HAP-1 (cell line): ENCODE data around the gene ERICH4.
"Not testable (repeated sequence)": the region's sequence is repeated elsewhere in the genome, so short reads cannot be mapped to it uniquely, and the experiment has no call there.

Source experiments
- DNase-seq, 2 experiments: peaks; one replicate each; pipeline ENCODE4 v3.0.0-alpha.2; 2016 to 2020; ENCODE audit warnings: low spot score in 2 of 2
- H3K27me3 ChIP-seq: fragments of 250-450 bp; sonication (Bioruptor Pico); 2 replicates; pipeline ENCODE4 v1.5.1; 2020; ENCODE audit warnings: low read depth, mild to moderate bottlenecking, moderate library complexity
- H3K36me3 ChIP-seq: fragments of 250-450 bp; sonication (Bioruptor Pico); replicated peaks from 2 replicates; pipeline ENCODE4 v1.5.1; 2020; ENCODE audit warnings: mild to moderate bottlenecking
- H3K4me1 ChIP-seq: fragments of 250-450 bp; sonication (Bioruptor Pico); 2 replicates; pipeline ENCODE4 v1.5.1; 2020; ENCODE audit warnings: mild to moderate bottlenecking
- H3K4me3 ChIP-seq: fragments of 250-450 bp; sonication (Bioruptor Pico); 2 replicates; pipeline ENCODE4 v1.5.1; 2020; ENCODE audit warnings: mild to moderate bottlenecking, moderate library complexity
- H3K9me3 ChIP-seq: fragments of 250-450 bp; sonication (Bioruptor Pico); 2 replicates; pipeline ENCODE4 v1.5.1; 2020; ENCODE audit warnings: mild to moderate bottlenecking, moderate library complexity
- in situ Hi-C: fragments of 300-500 bp; cut with MboI; formaldehyde crosslinking; loops from 3 replicates; pipeline ENCODE4 v1.14.3; 2020; ENCODE audit warnings: low sequenced_read_pairs, inconsistent platforms, mixed read lengths

Gene ERICH4

DNA sequence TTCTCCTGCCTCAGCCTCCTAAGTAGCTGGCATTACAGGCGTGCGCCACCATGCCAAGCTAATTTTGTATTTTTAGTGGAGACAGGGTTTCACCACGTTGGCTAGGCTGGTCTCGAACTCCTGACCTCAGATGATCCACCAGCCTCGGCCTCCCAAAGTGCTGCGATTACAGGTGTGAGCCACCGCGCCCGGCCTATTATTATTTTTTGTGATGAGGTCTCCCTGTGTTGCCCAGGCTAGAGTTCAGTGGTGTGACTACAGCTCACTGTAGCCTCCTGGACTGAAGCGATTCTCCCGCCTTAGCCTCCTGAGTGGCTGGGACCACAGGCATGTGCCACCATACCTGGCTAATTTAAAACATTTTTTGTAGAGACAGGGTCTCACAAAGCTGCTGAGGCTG, 7.6 kb upstream of the ERICH4 start:
- H3K4me3 ChIP-seq, H3K27me3 ChIP-seq, DNase-seq, in situ Hi-C loops, H3K4me1 ChIP-seq, H3K9me3 ChIP-seq: not testable (repeated sequence)
- H3K36me3 ChIP-seq = peaks cover 17% of the 10 kb centered on the region

DNA sequence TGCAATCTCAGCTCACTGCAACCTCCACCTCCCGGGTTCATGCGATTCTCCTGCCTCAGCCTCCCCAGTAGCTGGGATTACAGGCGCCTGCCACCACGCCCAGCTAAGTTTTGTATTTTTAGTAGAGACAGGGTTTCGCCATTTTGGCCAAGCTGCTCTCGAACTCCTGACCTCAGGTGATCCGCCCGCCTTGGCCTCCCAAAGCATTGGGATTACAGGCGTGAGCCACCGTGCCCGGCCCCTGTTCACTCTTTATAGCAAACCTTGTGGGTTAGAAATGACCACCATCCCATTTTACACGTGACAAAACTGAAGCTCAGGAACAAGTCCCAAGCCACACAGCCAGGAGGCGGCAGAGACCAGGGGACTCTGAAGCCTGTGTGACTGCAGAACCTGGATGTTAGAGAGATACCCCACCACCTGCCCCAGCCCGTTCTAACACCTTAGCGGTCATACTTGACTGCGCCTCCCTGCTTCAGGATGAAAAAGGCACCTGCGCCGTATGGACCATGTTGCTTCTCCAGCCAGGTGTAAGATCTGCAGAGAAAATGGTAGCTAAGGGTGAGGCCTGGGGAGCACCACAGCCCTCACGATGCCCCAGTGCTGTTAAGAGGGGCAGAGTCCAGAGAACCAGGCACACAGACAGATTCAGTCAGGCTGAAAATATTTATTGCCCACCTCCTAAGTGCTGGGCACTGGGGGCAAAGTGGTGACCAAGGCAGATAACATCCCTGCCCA, 6.9 kb upstream of the ERICH4 start:
- Histone ChIP-seq H3K27me3 (no peaks in the 10 kb centered on the region), H3K9me3 (no peaks in the 10 kb centered on the region), H3K4me1 (no peaks in the 10 kb centered on the region; the same call in 1 of the 2 replicates), H3K4me3 (no peak overlapping the region), H3K36me3 (peaks cover 14% of the 10 kb centered on the region)
- in situ Hi-C loops = no loop called here
- no peak for DNase-seq

DNA sequence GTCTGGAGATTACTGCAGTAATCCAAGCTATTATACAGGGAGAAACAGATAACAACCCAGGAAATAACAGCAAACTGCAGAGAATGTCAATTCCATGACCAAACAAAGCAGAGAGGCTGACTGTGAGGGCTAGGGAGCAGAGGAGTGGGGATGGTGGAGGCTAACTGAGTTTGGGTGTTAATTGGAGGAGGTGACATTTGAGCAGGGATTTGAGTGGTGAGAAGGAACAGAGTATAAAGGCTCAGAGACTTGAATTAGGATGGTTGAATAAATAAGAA, 6.3 kb upstream of the ERICH4 start:
- in situ Hi-C loops = no loop called here

DNA sequence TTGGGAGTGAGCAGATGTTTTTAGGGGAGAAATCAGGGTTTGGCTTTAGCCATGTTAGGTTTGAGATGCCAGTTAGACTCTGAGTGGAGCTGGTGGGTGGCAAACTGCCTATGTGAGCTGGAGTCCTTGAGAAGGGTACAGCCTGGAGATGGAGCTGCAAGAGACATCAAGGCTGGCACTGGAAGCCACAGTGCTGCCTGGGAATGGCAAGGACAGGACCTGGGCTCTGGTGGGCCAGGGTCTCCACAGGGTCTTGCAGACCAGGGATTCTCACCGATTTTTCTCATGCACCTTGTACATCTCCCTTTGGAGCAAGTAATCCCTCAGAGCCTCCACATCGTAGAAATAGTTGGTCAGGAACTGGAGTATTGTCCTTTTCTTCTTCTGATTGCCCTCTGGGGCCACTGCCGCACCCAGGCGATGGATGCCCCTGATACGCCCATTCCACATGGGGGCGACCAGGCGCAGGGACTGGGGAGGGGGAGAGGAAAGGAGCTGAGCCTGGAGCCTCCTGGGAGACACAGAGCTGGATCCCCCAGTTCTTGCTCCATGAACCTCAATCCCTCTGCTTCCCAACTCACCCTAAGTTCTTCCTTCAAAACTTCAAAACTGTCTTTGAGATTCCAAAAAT, 4.9 kb upstream of the ERICH4 start:
- H3K9me3 ChIP-seq = no peaks in the 10 kb centered on the region
- no peak overlapping the region for H3K4me3 ChIP-seq
- no peak for DNase-seq
- H3K27me3 ChIP-seq = no peaks in the 10 kb centered on the region
- peaks cover 1% of the 10 kb centered on the region for H3K36me3 ChIP-seq
- in situ Hi-C loops = no loop called here
- H3K4me1 ChIP-seq = no peaks in the 10 kb centered on the region; the same call in 1 of the 2 replicates

More for the DNA sequence above, 6.3 kb upstream of the ERICH4 start:
- Histone ChIP-seq H3K9me3 (no peaks in the 10 kb centered on the region), H3K4me3 (no peak overlapping the region), H3K27me3 (no peaks in the 10 kb centered on the region), H3K36me3 (peaks cover 11% of the 10 kb centered on the region), H3K4me1 (no peaks in the 10 kb centered on the region; the same call in 1 of the 2 replicates)
- no peak for DNase-seq

DNA sequence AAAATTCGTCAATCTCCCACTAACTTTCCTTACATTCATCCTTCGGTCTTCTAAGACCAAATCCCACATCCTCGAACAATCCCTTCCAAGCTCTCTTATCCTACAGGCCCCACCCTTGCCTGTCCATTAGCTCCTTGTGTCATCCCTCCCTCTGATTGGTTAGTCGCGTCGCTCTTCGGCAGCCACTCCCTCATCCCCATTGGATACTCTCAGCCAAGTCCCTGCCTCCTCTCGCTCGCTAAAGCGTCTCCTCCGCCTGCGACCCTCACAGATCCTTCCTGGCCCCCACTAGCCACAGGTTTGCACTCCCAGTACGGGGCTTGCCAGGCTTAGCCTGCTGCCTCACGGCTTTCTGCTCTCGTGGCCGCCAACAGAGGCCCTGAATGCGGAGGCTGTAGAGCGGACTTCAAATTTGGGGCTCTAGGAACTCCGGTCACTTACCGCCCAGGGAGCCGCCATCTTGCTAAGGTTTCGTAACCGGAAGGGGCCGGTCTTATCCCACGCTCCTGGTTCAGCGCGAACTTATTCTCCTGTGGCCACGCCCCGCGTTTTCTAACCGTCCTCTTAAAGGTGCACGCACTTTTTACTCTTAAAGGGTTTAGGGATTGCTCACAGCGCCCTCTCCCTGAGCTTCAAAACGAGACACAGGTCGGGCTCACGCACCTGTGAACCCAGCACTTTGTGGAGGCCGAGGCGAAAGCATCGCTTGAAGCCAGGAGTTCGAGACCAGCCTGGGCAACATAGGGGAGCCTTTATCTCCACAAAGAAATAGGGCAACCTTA, 3.3 kb upstream of the ERICH4 start, which contains the start of gene DMAC2:
Gene DMAC2, minus strand, starts transcription at position 472 of the 782 bp plus-strand sequence. Its CDS starts 13 bp downstream, at position 459.
- H3K4me3 ChIP-seq = peak within 1 kb of the TSS; percentile 94
- H3K27me3 ChIP-seq = no peaks in the 10 kb centered on the region
- no peaks in the 10 kb centered on the region; the same call in 1 of the 2 replicates for H3K4me1 ChIP-seq
- DNase-seq = peak; percentile 98
- in situ Hi-C loops = no loop called here
- no peaks in the 10 kb centered on the region; the same call in 1 of the 2 replicates for H3K36me3 ChIP-seq
- H3K9me3 ChIP-seq = no peaks in the 10 kb centered on the region

DNA sequence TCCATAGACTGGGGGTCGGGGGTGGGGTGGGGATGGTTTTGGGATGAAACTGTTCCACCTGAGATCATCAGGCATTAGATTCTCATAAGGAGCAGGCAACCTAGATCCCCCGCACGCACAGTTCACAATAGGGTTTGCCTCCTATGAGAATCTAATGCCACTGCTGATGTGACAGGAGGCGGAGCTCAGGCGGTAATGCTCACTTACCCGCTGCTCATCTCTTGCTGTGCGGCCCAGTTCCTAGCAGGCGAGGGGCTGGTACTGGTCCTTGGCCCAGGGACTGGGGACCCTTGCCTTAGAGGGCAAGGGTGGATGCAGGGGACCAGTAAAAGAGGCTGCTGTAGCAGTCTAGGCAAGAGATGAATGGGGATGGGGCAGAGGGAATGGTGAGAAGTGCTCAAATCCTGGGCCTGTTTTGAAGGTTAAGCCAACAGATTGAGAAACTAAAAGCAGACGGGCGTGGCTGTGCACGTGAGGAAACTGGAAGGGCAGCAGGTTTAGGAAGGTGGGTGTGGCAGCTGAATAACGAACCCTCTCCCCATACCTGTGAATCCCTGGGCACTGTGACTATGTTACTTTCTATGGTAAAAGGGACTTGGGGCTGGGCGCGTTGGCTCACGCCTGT, 1.5 kb upstream of the ERICH4 start:
- in situ Hi-C loops = no loop called here
- Histone ChIP-seq H3K4me3 (no peak overlapping the region), H3K36me3 (no peaks in the 10 kb centered on the region; the same call in 1 of the 2 replicates), H3K4me1 (no peaks in the 10 kb centered on the region; the same call in 1 of the 2 replicates), H3K9me3 (no peaks in the 10 kb centered on the region), H3K27me3 (no peaks in the 10 kb centered on the region)
- DNase-seq = no peak

DNA sequence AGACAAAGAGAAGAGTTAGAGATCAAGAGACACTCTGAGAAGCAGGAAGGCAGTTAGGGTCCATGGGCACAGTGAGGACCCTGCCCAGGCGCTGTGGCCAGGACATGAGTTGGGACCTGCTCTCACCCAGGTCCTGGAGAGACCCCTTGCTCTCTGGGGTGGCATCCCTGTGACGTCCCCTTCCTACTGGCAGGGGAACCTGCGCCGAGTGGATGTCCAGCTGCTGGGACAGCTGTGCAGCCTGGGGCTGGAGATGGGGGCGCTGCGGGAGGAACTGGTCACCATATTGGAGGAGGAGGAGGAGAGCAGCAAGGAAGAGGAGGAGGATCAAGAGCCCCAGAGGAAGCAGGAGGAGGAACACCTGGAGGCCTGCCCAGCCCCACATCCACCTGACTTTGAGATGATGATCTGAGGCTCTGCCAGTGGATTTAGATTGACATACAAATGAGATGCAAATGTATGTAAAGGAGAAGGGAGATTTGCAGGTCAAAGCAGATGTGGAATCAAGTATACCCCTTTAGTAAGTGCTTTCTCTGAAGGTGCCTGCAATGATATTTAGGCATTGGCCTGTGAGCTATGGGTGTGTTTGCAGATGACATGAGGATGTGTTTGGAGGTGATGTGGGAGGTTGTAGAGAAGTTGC, 978 bp downstream of the ERICH4 start:
- H3K9me3 ChIP-seq = no peaks in the 10 kb centered on the region
- no peaks in the 10 kb centered on the region; the same call in 1 of the 2 replicates for H3K4me1 ChIP-seq
- DNase-seq = no peak
- H3K4me3 ChIP-seq = no peak overlapping the region
- in situ Hi-C loops = no loop called here
- H3K27me3 ChIP-seq = peaks cover 3% of the 10 kb centered on the region; the same call in 1 of the 2 replicates
- no peaks in the 10 kb centered on the region for H3K36me3 ChIP-seq

DNA sequence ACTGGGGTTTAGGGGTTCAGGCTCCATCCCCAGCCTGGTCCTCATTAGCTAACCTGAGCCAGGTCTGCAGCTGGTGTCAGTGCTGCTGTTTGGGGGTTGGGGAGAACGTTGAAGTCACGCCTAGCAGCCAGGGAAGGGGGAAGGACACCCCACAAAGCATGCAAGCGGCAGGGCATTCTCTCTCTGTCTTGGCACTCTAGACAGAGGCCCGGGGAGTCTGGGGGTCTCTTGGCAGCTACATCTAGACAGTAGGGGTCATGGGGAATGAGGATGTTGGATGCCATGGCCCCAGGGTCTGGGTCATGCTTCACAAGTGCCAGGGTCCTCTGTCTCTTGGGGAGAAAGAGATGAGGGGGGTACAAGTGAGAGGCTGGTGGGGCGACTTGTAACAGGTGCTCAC, 2.6 kb downstream of the ERICH4 start:
- Histone ChIP-seq H3K4me3 (no peak overlapping the region), H3K36me3 (no peaks in the 10 kb centered on the region), H3K4me1 (no peaks in the 10 kb centered on the region), H3K27me3 (peaks cover 3% of the 10 kb centered on the region; the same call in 1 of the 2 replicates), H3K9me3 (no peaks in the 10 kb centered on the region)
- in situ Hi-C loops = loop anchor here (5.0 kb wide), 1 partner anchor 127 kb away; no protein-coding TSS in a partner anchor
- no peak for DNase-seq

DNA sequence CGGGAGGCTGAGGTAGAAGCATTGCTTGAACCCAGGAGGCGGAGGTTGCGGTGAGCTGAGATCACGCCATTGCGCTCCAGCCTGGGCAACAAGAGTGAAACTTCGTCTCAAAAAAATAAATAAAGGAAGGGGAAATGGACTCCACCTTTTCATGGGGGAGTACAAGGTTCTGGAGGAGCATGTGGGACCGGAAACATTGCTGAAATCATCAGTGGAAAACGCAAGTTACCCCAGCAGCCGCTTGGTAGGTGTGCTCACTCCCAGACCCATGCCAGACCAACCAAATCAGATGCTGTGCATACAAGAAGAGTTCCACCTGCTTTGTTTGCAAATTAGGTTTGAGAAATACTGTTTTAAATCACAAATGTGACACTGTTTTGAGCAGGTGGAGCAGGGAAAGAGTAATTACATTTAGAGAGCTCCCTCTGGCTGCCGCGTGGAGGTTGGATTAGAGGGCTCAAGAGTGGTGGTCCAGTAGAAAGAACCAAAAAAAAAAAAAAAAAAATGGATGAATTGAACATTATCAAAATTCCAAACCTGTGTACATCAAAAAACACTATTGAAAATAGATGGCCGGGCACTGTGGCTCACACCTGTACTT, 4.9 kb downstream of the ERICH4 start:
- H3K36me3 ChIP-seq = no peaks in the 10 kb centered on the region
- peaks cover 3% of the 10 kb centered on the region; the same call in 1 of the 2 replicates for H3K27me3 ChIP-seq
- no peaks in the 10 kb centered on the region for H3K4me1 ChIP-seq
- H3K4me3 ChIP-seq = no peak overlapping the region
- DNase-seq = no peak
- in situ Hi-C loops = loop anchor here (5.0 kb wide), 1 partner anchor 124 kb away; no protein-coding TSS in a partner anchor
- H3K9me3 ChIP-seq = no peaks in the 10 kb centered on the region

DNA sequence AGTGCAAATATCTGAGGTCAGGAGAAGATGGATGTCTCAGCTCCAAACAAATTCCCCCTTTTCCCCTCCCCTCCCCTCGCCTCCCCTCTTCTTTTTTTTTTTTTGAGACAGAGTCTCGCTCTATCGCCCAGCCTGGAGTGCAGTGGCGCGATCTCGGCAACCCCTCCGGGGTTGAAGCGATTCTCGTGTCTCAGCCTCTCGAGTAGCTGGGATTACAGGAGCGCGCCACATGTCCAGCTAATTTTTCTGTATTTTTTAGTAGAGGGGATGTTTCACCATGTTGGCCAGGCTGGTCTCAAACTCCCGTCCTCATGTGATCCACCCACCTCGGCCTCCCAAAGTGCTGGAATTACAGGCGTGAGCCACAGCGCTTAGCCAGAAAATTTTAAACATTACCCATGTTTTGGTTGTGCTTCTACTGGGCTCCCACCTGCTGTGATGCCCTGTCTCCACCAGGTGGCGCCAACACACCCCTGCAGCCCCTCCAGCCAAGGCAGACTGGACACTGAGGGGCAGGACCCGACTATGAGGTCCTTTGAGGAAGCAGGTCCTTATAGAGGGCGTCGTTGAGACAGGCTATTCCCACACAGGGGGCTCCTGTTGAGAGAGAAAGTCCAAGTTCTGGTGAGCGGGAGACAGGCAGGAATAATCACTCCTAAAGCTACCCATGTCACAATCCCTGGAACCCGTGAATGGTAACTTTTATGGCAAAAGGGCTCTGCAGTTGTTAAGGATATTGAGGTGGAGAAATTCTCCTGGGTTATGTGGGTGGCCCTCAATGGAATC, 6.3 kb downstream of the ERICH4 start:
- no peaks in the 10 kb centered on the region for H3K9me3 ChIP-seq
- peak; percentile 68 to 86 for DNase-seq
- in situ Hi-C loops = loop anchor here (5.0 kb wide), 1 partner anchor 123 kb away; no protein-coding TSS in a partner anchor
- peak overlapping the region; percentile 22 for H3K4me3 ChIP-seq
- peaks cover 3% of the 10 kb centered on the region; the same call in 1 of the 2 replicates for H3K27me3 ChIP-seq
- no peaks in the 10 kb centered on the region for H3K4me1 ChIP-seq
- no peaks in the 10 kb centered on the region for H3K36me3 ChIP-seq

DNA sequence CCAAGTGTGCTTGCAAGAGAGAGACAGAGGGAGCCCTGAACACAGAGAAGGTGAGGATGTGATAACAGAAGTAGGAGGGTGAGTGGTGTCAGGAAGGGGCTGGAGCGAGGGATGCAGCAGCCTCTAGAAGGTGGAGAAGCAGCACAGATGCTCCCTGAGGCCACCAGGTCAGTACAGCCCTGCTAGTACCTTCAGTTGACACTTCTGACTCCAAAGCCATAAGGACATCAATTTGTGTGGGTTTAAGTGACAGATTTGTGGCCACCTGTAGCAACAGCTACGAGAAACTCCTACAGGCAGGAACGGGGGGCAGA, 6.9 kb downstream of the ERICH4 start:
- no peak for DNase-seq
- no peaks in the 10 kb centered on the region for H3K9me3 ChIP-seq
- peaks cover 3% of the 10 kb centered on the region; the same call in 1 of the 2 replicates for H3K27me3 ChIP-seq
- H3K4me1 ChIP-seq = no peaks in the 10 kb centered on the region
- no peaks in the 10 kb centered on the region for H3K36me3 ChIP-seq
- H3K4me3 ChIP-seq = no peak overlapping the region
- in situ Hi-C loops = loop anchor here (5.0 kb wide), 1 partner anchor 122 kb away; no protein-coding TSS in a partner anchor

DNA sequence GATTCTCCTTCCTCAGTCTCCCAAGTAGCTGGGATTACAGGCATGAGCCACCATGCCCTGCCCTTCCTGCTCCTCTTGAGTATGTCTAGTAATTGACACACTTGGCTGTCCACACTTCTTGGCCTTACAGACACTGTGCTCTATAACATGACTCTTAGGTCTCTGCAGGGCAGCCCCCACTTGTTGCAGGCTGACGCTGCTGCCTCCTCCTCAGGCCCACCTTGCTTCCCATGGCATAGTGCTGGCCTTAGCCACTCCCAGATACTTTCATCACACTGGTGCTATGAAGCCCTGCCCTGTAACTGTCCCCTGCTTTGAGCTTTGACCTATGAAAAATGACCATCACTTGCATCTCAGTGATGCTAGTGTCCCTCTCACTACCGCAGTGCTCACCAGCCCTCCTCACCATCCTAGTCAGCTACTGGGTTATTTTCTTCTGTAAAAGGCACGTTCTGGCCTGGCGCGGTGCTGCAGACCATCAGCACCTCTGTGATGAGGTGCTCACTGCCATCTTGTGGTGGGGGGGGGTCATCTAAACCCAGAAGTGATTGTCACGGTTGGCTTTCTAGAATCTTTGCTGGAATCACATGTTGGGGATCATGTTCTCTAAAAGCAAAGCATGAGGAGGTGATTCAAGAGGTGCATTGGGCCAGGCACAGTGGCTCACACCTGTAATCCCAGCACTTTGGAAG, 9.8 kb downstream of the ERICH4 start:
- H3K27me3 ChIP-seq = peaks cover 6% of the 10 kb centered on the region
- no peaks in the 10 kb centered on the region for H3K36me3 ChIP-seq
- DNase-seq = no peak
- no peak overlapping the region for H3K4me3 ChIP-seq
- H3K9me3 ChIP-seq = no peaks in the 10 kb centered on the region
- in situ Hi-C loops = no loop called here
- no peaks in the 10 kb centered on the region for H3K4me1 ChIP-seq
